Cerebellar cortex (tissue), 1 donor: ENCODE results near the gene SLC17A9.

Source experiments
- DNase-seq: peaks from one replicate; pipeline ENCODE4 v3.0.0-alpha.2; 2015; ENCODE audit warnings: low spot score

The SLC17A9 gene

DNA sequence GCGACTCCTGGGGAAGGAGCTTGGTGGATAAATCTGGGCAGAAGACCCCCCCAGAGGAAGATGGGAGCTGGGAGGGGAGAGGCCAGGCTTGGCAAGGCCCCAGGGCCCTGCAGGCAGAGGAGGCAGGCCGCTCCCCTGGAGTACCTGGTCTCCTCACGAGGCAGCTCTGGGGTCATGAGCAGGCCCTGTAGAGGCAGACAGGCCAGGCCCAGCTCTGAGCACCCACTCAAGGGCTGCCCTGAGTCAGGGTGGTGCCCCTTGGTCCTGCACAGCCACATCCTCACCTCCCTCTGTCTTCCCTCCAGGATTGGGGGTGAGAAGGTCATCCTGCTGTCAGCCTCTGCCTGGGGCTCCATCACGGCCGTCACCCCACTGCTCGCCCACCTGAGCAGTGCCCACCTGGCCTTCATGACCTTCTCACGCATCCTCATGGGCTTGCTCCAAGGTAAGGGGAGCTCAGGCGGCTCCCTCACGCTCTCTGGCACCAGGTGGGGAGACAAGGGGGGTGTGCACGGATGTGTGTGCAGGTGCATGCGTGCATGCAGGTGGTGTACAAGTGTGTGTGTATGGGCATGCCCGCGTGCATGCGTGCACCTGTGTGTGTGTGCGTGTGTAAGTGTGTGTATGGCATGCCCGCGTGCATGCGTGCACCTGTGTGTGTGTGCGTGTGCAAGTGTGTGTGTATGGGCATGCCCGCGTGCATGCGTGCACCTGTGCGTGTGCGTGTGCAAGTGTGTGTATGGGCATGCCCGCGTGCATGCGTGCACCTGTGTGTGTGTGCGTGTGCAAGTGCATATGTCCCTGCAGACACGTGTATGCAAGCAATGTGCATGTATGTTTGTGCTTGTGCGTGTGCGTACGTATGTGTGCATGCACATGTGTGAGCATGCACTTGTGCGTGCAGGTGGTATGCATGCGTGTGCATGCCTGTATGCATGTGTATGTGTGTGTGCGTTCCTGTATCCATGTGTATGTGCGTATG lies 4.9 kb downstream of the SLC17A9 start:
- no peak for DNase-seq

DNA sequence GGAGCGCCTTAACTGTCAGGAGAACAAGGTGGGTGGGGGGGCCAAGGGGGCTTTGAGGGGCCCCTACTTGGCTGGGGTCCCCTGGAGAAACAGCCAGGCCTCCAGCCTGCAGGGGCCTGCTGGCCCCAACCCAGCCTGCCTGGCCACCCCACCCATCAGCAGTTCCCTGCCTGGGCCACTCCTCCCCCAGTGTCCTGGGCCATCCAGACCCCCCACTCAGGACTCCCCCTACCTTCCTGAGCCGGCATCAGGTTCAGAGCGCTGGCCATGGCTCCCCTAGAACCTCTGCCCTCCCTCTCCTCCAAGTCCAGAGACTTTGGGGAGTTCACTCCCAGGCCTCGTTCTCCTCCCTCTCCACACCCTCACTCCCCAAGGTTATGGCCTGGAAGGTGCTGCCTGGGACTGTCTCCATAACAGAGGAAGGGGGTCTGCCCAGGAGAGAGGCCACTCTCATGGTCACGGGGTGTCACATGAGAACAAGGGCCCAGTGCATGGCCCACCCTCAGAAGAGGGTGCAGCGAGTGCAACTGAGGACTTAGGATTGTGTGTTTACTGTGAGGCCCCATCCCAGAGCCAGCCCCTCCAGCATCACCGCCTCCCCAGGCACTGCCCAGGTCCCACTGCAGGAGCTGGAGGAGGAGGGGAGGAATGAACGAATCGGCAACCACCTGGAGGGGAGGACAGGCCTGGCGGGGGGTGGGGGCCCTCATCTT lies 6.0 kb downstream of the SLC17A9 start:
- DNase-seq: no peak

DNA sequence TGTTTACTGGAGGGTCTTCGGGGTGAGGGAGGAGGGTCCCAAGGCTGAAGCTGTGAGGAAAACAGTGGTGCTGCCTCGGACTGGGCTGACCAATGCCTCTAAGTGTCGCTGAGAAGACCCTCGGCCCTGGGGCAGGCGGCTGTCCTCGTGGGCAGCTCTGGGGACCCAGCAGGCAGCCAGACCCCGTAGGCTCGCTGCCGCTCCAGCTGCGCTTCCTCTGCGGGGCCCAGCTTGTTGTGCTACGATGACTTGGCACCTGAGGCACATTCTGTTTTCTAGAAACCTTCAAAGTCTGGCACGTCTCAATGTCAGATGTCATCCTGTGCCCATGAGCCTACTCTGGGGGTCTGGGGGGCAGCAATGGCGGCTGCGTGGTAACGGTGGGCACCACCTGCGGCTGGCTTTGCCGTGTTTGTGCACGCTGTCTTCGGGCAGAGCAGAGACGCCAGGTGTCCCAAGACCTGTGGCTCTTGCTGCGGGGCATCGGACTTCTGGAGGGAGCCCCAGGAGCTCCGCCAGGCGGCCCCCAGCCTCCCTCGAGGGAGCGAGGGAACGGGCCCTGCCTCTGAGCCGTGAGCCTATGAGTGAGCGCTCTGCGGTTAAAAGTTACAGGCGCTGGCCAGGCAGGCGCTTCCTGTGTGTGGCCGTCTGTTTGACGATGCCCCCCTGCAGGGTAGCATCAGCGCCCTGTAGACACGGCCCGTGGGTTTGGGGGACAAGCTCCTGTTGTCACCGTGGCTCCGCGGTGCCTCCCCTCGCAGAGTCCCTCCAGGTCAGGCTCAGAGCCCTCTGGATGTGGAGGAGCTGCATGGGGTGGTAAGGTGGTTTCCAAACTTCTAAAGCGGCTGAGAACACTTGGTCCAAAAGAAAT lies 6.8 kb downstream of the SLC17A9 start:
- DNase-seq: no peak

DNA sequence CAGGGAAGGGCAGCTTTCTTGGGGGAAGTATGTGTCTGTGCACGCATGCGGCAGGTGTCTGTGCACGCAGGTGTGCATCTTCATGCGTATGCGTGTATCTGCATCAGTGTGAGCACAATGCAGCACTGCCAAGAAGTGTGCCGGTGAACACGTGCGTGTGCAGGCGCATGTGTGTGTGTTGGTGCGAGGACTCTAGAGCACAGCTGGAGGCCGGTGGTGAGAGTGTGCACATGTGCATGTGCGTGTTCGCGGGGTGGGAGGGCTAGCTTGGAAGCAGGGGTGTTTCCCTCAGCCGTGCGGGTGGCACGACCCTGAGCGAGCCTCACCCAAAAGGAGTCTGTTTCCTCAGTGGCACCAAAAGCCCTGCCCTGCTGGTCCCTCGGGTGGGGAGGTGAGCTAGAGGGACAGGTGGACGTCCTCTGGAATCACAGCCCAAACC lies 7.5 kb downstream of the SLC17A9 start:
- DNase-seq: no peak

DNA sequence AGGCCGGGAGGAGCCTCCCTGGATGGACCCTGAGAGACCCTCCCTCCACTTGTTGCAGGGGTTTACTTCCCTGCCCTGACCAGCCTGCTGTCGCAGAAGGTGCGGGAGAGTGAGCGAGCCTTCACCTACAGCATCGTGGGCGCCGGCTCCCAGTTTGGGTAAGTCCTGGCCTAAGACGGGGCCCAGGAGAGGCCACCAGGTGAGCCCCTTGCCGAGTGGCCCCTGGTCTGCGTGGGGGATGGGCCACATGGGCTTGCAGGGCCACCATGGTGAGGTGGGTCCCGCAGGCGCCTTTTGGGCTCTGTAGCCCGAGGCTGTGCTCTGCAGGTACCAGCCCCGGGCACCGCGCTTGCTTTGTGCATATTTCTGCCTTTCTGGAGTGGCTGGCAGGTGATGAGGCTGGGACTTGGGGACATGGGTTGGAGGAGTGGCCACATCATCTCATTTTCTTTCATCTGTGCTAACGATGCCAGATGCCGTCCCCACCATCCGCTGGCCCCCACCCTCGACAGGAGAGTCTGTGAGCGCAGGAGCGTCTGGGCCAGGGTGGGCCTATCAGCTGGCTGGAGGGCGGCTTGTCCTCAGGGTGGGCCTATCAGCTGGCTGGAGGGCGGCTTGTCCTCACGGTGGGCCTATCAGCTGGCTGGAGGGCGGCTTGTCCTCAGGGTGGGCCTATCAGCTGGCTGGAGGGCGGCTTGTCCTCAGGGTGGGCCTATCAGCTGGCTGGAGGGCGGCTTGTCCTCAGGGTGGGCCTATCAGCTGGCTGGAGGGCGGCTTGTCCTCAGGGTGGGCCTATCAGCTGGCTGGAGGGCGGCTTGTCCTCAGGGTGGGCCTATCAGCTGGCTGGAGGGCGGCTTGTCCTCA lies 8.2 kb downstream of the SLC17A9 start:
- peak; percentile 31 for DNase-seq

DNA sequence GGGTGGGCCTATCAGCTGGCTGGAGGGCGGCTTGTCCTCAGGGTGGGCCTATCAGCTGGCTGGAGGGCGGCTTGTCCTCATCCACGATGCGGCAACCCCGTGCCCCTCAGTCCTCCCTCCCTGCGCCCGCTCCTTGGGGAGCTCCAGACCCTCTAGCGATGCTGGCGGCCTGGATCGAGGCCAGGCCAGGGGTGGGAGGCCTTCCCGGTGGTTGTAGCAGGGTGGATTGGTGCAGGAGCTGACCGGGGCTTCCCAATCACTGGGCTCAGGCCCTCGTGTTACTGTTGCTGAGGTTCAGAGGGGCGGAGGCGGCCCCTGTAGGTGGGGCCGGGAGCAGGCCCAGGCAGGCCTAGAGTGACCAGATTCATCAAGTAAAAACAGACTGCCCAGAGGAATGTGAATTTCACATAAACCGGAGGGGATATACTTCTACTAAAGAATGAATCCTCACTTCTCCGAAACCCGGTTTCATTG lies 8.8 kb downstream of the SLC17A9 start:
- peak; percentile 63 for DNase-seq

DNA sequence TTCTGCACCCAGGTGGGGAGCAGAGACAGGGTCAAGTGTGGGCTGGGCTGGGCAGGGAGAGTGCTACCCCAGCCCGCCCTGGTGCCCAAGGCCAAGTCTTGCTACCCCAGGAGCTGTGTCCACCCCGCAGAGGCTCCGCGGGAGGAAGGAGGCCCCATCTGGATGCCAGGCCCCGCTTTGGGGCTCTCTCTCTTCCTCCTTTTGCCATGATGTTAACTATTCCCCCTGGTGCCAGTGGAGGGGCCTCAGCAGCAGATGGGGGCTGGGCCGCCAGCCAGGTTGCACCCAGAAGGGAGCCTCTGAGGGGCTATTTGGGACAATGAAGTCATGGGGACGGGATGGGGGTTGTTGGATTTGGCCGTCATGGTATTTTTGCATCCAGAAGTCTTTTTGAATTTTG lies 9.3 kb downstream of the SLC17A9 start:
- no peak for DNase-seq

DNA sequence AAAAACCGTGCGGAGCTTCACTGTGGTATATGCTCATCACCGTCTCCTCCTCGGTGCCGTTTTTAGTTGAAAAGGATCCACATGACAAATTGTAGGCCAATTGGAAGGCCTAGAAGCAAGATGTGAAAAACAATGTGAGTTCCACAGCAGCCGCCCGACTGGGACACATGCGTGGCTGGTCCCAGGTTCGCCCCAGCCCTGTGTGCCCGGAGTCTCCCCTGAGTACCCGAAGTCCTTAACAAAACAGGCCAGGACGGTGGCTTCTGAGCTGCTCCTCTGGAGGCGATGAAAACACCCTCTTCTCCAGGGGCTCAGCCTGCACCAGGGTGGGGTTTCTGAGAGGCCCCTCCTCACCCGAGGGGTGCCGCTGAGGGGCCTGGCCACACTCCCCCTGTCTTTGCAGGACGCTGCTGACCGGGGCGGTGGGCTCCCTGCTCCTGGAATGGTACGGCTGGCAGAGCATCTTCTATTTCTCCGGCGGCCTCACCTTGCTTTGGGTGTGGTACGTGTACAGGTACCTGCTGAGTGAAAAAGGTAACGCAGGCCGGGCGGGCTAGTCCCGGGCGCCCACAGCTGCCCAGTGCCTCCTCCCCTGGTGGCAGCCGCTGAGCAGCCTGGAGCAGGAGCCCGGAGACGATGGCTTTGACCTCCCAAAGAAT lies 9.8 kb downstream of the SLC17A9 start:
- no peak for DNase-seq

DNA sequence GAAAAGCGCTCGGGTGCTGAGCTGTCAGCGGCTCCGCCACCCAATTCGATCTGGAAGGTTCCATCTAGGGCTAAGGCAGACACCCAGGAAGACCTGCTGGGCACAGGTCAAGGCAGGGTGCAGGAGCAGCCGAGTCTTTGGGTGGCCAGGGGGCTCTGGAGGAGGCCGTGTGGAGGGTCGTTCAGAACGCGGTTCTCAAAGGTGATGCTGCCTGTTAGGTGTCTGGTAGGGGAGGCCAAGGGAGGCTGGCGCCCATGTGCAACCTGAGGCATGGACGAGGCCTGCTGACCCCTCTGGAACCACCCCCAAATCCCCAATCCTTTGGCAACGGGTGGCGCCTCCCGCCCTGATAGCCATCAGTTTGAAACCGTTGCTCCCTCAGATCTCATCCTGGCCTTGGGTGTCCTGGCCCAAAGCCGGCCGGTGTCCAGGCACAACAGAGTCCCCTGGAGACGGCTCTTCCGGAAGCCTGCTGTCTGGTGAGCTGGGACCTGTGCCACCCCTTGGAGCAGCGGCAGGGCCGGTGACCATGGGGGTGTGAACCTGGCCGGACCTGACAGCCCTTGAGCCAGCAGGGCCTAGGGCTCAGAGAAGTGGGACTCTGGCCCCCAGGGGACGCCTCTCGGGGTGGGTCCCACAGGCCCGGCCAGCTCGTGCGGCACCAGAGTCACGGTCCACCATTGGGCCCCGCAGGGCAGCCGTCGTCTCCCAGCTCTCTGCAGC lies 10.5 kb downstream of the SLC17A9 start:
- DNase-seq: no peak

DNA sequence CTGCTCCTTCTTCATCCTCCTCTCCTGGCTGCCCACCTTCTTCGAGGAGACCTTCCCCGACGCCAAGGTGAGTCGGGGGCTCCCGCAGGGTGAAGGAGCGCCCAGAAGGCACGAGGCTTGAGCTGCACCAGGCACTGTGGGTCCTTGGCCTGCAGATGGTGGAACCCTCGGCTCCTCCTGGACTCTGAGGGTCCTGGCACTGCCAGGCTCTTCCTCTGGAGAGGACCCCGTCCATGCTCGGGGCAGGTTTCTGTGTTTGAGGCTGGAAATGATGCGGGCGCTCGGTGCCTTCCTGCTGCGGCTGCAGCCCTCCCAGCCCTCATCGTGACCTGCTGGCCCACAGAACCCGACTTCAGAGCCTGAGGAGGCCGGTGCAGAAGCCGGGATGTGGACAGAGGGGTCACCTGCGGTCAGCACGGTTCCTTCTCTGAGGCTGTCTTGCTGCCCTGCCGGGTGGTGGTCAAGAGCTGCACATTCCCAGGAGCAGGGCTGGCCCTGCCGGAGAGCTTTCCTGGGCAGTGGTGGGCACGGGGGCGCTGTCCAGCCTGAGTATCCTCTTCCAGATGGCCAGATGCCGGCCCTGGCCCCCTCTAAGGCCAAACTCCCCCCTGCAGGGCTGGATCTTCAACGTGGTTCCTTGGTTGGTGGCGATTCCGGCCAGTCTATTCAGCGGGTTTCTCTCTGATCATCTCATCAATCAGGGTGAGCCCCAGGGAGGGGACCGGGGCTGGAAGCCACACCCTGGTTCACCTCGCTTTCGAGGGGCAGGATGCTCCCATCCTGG lies 11.3 kb downstream of the SLC17A9 start:
- DNase-seq: no peak

DNA sequence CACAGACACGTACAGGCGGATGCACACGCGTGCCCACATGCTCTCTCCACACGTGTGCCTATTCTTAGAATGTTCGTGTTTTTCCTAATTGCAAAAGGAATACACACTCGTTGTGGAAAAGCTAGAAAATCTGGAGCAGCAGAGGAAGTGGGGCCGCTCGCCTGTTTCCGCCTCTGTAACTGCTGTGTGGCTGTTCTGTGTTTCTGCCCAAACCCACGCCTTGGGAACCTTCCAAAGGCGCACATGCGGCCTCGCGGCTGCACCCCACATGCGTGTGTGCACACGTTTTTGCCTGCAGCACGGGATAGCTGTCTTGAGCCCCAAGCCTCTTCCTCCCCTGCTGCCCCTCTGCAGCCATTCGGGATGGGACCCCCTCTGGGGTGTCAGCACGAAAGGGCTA lies 12.2 kb downstream of the SLC17A9 start:
- DNase-seq: no peak

DNA sequence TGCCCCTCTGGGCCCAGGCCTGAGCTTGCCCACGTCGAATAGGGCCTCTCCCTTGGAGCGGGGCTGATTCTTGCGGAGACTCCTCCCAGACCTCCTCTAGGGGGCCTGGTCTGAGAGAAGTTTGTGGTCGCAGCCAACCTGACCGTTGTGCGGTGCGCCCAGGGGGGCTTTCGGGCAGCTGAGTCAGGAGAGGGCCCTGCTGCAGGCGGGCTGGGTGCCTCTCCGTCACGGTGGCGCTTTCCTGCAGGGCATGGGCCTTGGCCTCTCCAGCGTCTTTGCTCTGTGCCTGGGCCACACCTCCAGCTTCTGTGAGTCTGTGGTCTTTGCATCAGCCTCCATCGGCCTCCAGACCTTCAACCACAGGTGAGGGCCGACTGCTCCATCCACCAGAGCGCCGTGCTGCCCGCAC lies 12.9 kb downstream of the SLC17A9 start:
- no peak for DNase-seq

DNA sequence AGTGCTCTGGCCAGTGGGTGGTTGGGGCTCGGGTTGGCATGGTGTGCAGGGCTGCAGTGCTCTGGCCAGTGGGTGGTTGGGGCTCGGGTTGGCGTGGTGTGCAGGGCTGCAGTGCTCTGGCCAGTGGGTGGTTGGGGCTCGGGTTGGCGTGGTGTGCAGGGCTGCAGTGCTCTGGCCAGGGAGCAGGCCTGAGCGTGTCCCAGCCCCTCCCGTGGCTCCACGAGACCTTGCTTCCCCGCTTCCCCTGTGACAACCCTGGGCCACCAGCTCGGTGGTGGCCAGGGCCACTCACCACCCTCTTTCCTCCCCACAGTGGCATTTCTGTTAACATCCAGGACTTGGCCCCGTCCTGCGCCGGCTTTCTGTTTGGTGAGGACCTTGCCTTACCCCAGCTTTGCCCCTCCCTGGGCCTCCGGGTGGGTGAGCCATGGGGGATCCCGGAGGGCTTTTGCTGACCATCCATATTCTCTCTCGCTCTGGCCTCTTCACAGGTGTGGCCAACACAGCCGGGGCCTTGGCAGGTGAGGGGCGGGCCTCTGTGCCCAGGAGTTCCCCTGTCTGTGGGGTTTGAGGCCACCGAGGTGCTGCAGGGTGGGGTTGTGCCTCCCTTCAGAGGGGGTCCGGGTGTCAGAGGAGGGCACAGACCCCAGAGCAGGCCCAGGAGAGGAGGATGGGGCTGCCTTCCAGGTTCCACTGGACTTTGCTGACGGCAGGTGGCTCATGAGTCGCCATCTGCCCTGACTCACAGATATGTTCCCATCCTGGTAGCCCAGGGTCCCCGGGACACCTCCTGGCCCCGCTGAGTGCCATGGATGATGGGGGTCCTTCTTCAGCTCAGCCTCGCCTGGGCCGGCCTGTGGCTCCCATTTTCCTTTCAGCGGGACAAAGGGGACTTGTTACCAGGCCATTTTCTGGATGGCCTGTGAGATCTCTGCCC lies 14.0 kb downstream of the SLC17A9 start:
- no peak for DNase-seq

DNA sequence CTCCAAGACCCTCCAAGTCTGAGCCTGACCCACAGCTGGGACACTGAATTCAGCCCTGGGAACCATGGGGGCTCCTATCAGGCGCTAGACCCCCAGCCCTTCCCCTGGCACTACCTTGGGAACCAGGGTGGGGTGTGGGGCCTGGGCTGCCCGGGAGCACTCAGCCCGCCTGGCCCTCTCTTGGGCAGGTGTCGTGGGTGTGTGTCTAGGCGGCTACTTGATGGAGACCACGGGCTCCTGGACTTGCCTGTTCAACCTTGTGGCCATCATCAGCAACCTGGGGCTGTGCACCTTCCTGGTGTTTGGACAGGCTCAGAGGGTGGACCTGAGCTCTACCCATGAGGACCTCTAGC lies 14.6 kb downstream of the SLC17A9 start:
- DNase-seq: no peak

DNA sequence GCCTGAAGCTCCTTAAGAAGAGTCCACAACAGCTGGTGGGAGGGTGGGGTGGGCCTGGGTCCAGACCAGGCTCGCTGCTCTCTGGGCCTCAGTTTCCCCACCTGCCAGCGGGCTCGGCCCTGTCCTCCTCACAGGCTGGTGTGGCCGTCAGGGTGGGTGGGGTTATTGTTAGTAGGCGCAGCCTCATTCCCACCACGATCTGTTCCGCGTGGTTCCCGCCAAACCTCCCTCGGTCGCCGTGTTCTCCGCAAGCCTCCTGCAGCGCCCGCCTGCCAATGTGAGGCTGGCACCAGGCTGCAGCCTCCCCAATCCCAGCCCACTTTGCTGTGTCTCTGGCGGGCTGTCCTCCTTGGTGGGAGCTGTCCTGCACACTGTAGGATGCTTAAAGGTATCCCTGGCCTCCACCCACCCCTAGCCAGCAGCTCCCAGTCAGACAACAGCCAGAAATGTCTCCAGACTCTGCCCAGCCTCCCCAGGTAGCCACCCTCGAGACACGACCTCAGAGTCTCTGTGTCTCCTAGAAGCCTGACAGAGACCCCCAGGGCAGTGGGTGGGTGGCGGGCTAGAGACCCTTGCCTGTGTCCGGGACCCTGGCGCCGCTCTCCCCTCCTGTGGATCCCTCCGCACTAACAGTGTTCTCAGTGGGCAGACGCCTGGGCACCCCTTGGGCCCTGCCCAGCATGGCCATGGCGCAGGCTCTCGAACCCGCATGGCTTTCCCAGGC lies 15.3 kb downstream of the SLC17A9 start:
- DNase-seq: no peak

DNA sequence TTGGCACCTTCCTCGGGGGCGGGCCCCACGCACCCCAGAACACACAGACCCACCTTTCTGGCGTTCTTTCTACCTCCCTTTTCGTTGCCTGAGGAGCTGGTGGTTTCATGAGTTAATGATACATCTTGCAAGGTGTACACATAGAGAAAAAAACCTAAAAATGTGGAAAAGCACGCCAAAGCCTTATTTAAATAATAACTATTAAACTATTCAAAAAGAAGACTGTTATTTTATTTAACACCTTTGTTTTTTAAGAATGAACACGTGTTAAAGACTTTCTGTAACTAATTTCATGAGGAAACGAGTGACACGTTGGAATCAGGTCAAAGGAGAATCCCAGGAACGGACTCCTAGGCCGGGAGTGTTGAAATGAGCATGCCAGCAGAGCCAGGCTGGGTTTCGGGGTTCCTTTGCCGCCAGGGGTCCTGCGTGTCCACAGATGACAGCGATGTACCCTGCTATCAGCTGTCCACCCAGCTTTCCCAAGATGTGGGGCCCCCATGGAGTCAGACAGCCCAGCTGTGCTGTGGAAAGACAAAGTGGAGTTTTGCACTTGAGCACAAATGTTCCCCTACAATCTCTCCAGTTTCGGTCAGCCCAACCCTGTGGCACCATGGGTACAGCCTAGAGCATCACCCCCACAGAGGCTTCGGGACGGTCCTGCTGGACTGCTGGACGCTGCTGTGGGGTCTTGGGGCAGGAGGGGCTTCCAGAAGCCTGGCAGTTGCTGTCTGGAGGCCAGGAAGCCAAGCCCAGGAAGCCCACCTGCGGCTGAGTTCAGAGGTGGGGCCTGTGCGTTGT lies 16.1 kb downstream of the SLC17A9 start:
- DNase-seq: no peak
